HEK293T (cell line): ENCODE measurements around the gene CHRNA3.

Experiments used
- ARNT ChIP-seq: fragments of 450-650 bp; IDR thresholded peaks from 2 replicates; pipeline ENCODE4 v1.6.1; 2017; ENCODE audit warnings: mild to moderate bottlenecking
- CTBP1 ChIP-seq: fragments of 450-650 bp; IDR thresholded peaks from 2 replicates; pipeline ENCODE4 v1.6.1; 2016; ENCODE audit warnings: borderline replicate concordance
- ELF4 ChIP-seq: fragments of 450-650 bp; IDR thresholded peaks from 2 replicates; pipeline ENCODE4 v1.6.1; 2017; ENCODE audit warnings: antibody characterized with exemption
- FOXA1 ChIP-seq: fragments of 450-650 bp; IDR thresholded peaks from 2 replicates; pipeline ENCODE4 v1.6.1; 2016; ENCODE audit warnings: mild to moderate bottlenecking
- FOXK2 ChIP-seq: fragments of 450-650 bp; IDR thresholded peaks from 2 replicates; pipeline ENCODE4 v1.6.1; 2016; ENCODE audit warnings: mild to moderate bottlenecking
- FOXM1 ChIP-seq: fragments of 450-650 bp; IDR thresholded peaks from 2 replicates; pipeline ENCODE4 v1.6.1; 2017; ENCODE audit warnings: mild to moderate bottlenecking, borderline replicate concordance
- HDGF ChIP-seq: fragments of 450-650 bp; IDR thresholded peaks from 2 replicates; pipeline ENCODE4 v1.6.1; 2017; ENCODE audit warnings: antibody characterized with exemption, borderline replicate concordance
- L3MBTL2 ChIP-seq: fragments of 450-650 bp; conservative IDR thresholded peaks from 2 replicates; pipeline ENCODE4 v1.6.1; 2016; ENCODE audit warnings: mild to moderate bottlenecking
- NFRKB ChIP-seq: fragments of 450-650 bp; IDR thresholded peaks from 2 replicates; pipeline ENCODE4 v1.6.1; 2016; ENCODE audit warnings: mild to moderate bottlenecking, moderate library complexity
- PKNOX1 ChIP-seq: fragments of 450-650 bp; IDR thresholded peaks from 2 replicates; pipeline ENCODE4 v1.6.1; 2016
- SP1 ChIP-seq: fragments of 450-650 bp; IDR thresholded peaks from 2 replicates; pipeline ENCODE4 v1.6.1; 2017
- SUZ12 ChIP-seq: fragments of 450-650 bp; IDR thresholded peaks from 2 replicates; pipeline ENCODE4 v1.6.1; 2016; ENCODE audit warnings: mild to moderate bottlenecking
- TARDBP ChIP-seq: fragments of 450-650 bp; IDR thresholded peaks from 2 replicates; pipeline ENCODE4 v1.6.1; 2016

- TF ChIP-seq FOXM1: no peak
- TF ChIP-seq CTBP1: no peak
- TF ChIP-seq PKNOX1: no peak
- TF ChIP-seq SUZ12: no peak
- no peak for TF ChIP-seq SP1
- TF ChIP-seq HDGF: no peak
- TF ChIP-seq FOXA1: no peak
- TF ChIP-seq L3MBTL2: no peak
- no peak for TF ChIP-seq FOXK2
- no peak for TF ChIP-seq ELF4
- no peak for TF ChIP-seq ARNT
- TF ChIP-seq NFRKB: no peak
- no peak for TF ChIP-seq TARDBP
Measured at GRCh38 chr15:78604420-78604819, 16.4 kb downstream of the CHRNA3 start.
